Skeletal muscle tissue (tissue), 5 donors: ENCODE data around the gene PRKCSH. TPM values are rescaled to one million over a fixed set of nuclear protein-coding genes. Genes with fewer than 3 reads are reported as not detected.

ENCODE experiments used
- H3K27ac ChIP-seq: one replicate; pipeline ENCODE4 v1.7.0; 2013; ENCODE audit warnings: mild to moderate bottlenecking, low read depth, low read length, inconsistent platforms
- H3K27me3 ChIP-seq, 3 donors: one replicate each; pipeline ENCODE4 v1.7.0; 2013; ENCODE audit warnings: low read length in 3 of 3; ENCODE audit not compliant: control insufficient read depth in 3 of 3, insufficient read depth in 3 of 3
- H3K36me3 ChIP-seq, 3 donors: one replicate each; pipeline ENCODE4 v1.7.0; 2013; ENCODE audit warnings: low read length in 3 of 3; ENCODE audit not compliant: control insufficient read depth in 3 of 3, insufficient read depth in 3 of 3
- H3K4me1 ChIP-seq, 3 donors: one replicate each; pipeline ENCODE4 v1.7.0; 2013; ENCODE audit warnings: low read length in 3 of 3, mild to moderate bottlenecking in 3 of 3; ENCODE audit not compliant: control insufficient read depth in 3 of 3, insufficient read depth in 3 of 3
- H3K4me3 ChIP-seq, 3 donors: one replicate each; pipeline ENCODE4 v1.7.0; 2013; ENCODE audit warnings: low read length in 3 of 3
- H3K9ac ChIP-seq, 3 donors: one replicate each; pipeline ENCODE4 v1.7.0; 2013; ENCODE audit warnings: low read length in 3 of 3, mild to moderate bottlenecking in 3 of 3, moderate library complexity in 2 of 3, low read depth in 1 of 3
- H3K9me3 ChIP-seq, 3 donors: one replicate each; pipeline ENCODE4 v1.7.0; 2013; ENCODE audit warnings: low read length in 3 of 3; ENCODE audit not compliant: control insufficient read depth in 3 of 3
- small RNA-seq: library from RNA; depleted of rRNA; stranded (forward); fragments of <200 nt; gene quantifications from one replicate; pipeline ENCODE3, GENCODE V24; 2014
- total RNA-seq: library from RNA; depleted of rRNA; stranded (reverse); fragments of >200 nt; gene quantifications from one replicate; pipeline ENCODE4 v1.2.3, GENCODE V29; 2014
- donor health status: Osteomylitis.

PRKCSH gene
- total RNA-seq, 1 donor from 2014 or later = 67.8 TPM

DNA sequence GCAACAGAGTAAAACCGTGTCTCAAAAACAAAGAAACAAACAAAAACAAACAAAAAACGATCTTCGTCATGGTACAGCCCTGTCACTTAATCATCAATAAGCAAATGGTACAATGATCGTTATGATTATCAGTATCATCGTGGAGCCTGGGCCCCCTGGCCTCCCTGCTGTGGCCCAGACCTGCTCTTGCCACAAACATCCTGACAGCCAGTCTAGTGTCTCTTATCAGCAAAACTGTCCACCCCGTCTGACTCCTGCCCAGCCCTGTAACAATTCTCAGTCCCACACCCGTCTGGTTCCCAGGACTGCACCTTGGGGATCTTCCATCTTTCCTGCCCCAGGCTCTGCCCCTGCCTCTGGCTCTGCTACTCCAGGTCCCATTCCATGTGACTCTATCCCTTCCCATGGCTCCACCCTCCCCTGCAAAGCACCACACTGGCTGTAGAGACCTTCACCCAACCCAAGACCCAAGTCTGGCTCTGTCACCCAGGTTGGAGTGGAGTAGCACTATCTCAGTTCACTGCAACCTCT, 64.5 kb downstream of the PRKCSH start:
- H3K9ac ChIP-seq = no peak overlapping the region
- H3K9me3 ChIP-seq = no peaks in the 10 kb centered on the region
- H3K27ac ChIP-seq = no peak overlapping the region
- peaks cover 0 to 5% (median 3%) of the 10 kb centered on the region in 3 donors for H3K4me1 ChIP-seq
- H3K36me3 ChIP-seq = peaks cover 7 to 18% (median 16%) of the 10 kb centered on the region in 3 donors
- H3K27me3 ChIP-seq = no peaks in the 10 kb centered on the region
- H3K4me3 ChIP-seq = no peak overlapping the region

Small RNA genes within 50 kb of the gene (small RNA-seq; reads per million reads assigned to genes)
- gene MIR7974 = 0.21 reads per million
- not detected for gene RF00019

Other genes with a start within 250 kb of the PRKCSH start
- 53.2 TPM for gene KANK2, start 238.1 kb upstream of the PRKCSH start, total RNA-seq
- 3.1 TPM for gene ANGPTL8, start 196.0 kb upstream of the PRKCSH start, total RNA-seq
- 16.2 TPM for gene DOCK6, start 173.1 kb upstream of the PRKCSH start, total RNA-seq
- gene TSPAN16, start 139.5 kb upstream of the PRKCSH start, total RNA-seq = not detected
- gene RAB3D, start 96.0 kb upstream of the PRKCSH start, total RNA-seq = 9.9 TPM
- gene TMEM205, start 89.4 kb upstream of the PRKCSH start, total RNA-seq = 52.7 TPM
- gene CCDC159, start 89.1 kb upstream of the PRKCSH start, total RNA-seq = 7.8 TPM
- 4.7 TPM for gene PLPPR2, start 80.2 kb upstream of the PRKCSH start, total RNA-seq
- gene SWSAP1, start 61.0 kb upstream of the PRKCSH start, total RNA-seq = 0.52 TPM
- 2.1 TPM for gene EPOR, start 51.3 kb upstream of the PRKCSH start, total RNA-seq
- not detected for gene RGL3, start 16.3 kb upstream of the PRKCSH start, total RNA-seq
- gene ODAD3, start 514 bp upstream of the PRKCSH start, total RNA-seq = not detected
- gene ELAVL3, start 45.4 kb downstream of the PRKCSH start, total RNA-seq = not detected
- 5.7 TPM for gene ZNF653, start 70.2 kb downstream of the PRKCSH start, total RNA-seq
- gene ECSIT, start 93.5 kb downstream of the PRKCSH start, total RNA-seq = 43.8 TPM
- 28.7 TPM for gene CNN1, start 103.2 kb downstream of the PRKCSH start, total RNA-seq
- 16.2 TPM for gene ELOF1, start 123.6 kb downstream of the PRKCSH start, total RNA-seq
- gene ACP5, start 142.0 kb downstream of the PRKCSH start, total RNA-seq = 3.7 TPM
- 30.8 TPM for gene ZNF627, start 161.8 kb downstream of the PRKCSH start, total RNA-seq